ENCODE data around the gene CXCR4. TPM values are rescaled to one million over a fixed set of nuclear protein-coding genes. Genes with fewer than 3 reads are reported as not detected.

CXCR4 gene
- total RNA-seq, 1 donor from 2014 or later = 200 TPM

DNA sequence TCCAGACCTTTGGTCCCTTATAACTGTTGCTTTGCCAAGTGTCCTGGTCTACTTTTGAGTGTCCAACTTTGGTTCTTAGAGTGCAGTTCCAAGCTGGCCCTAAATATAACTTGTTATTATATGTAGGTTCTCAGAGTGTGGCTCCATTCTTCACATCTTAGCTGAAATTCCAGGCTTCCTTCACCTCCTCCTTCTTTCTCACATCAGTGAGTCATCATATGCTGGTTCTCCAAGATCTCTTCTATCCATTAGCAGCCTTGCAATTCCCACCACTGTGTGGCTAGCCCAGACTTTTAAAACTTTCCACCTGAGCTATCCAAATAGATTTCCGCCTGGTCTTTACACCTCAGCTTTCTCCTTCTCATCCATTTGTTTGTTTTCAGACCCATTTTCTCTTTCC lies 12.6 kb upstream of the CXCR4 start:
- H3K27ac Mint-ChIP-seq = peak overlapping the region; percentile 99
- H3K4me1 Mint-ChIP-seq = peaks cover 99% of the 10 kb centered on the region
- no peaks in the 10 kb centered on the region for H3K36me3 Mint-ChIP-seq (ENCODE audit: low read depth)
- no peaks in the 10 kb centered on the region for H3K9me3 Mint-ChIP-seq
- DNase-seq (no peak), ATAC-seq (ENCODE audit: low read depth) (no peak)
- intact Hi-C loops (cut with micrococcal nuclease) = loop anchor here (5.0 to 10.0 kb wide), 5 partner anchors 182 to 1386 kb away; partner anchors contain the start of genes R3HDM1, UBXN4 and ZRANB3
- TF ChIP-seq, protein P1, sequence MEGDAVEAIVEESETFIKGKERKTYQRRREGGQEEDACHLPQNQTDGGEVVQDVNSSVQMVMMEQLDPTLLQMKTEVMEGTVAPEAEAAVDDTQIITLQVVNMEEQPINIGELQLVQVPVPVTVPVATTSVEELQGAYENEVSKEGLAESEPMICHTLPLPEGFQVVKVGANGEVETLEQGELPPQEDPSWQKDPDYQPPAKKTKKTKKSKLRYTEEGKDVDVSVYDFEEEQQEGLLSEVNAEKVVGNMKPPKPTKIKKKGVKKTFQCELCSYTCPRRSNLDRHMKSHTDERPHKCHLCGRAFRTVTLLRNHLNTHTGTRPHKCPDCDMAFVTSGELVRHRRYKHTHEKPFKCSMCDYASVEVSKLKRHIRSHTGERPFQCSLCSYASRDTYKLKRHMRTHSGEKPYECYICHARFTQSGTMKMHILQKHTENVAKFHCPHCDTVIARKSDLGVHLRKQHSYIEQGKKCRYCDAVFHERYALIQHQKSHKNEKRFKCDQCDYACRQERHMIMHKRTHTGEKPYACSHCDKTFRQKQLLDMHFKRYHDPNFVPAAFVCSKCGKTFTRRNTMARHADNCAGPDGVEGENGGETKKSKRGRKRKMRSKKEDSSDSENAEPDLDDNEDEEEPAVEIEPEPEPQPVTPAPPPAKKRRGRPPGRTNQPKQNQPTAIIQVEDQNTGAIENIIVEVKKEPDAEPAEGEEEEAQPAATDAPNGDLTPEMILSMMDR (IDR thresholded peaks at IDR 0.05) = no peak
- ChIA-PET CTCF (interaction anchor here (1.6 to 4.2 kb wide), 4 partner anchors 11 to 247 kb away, joined by 4 to 18 read pairs (median 7); no protein-coding TSS in a partner anchor), POLR2A (interaction anchor here (1.0 to 12.1 kb wide), 10 partner anchors 15 to 251 kb away, joined by 3 to 478 read pairs (median 15); partner anchors contain the start of gene CXCR4)
- peak overlapping the region; percentile 76 for H3K4me3 Mint-ChIP-seq
- H3K27me3 Mint-ChIP-seq = no peaks in the 10 kb centered on the region

DNA sequence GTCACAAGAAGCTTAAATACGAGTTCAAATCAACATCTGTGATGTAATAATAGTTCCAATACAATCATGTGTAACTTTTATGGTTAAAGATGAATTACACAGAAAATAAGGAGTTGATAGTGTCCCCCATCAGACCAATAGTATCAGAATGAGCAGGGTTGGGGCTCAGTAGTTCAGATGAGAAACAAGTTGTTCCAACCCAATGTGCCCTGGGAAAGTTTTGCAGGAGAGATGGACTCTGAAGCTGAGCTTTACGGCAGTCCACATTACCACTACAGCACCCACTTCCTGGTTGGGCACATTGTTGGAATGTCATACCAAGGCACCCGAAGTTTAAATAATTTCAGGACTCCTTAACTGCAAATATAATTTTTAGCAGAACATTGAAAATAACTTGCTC lies 12.1 kb upstream of the CXCR4 start:
- peak overlapping the region; percentile 73 for H3K4me3 Mint-ChIP-seq
- peaks cover 99% of the 10 kb centered on the region for H3K4me1 Mint-ChIP-seq
- ChIA-PET CTCF (interaction anchor here (0.6 to 4.2 kb wide), 4 partner anchors 11 to 248 kb away, joined by 3 to 18 read pairs (median 6); no protein-coding TSS in a partner anchor), POLR2A (interaction anchor here (0.8 to 12.1 kb wide), 12 partner anchors 15 to 252 kb away, joined by 3 to 478 read pairs (median 9); partner anchors contain the start of gene CXCR4)
- peak overlapping the region; percentile 99 for H3K27ac Mint-ChIP-seq
- no peaks in the 10 kb centered on the region for H3K27me3 Mint-ChIP-seq
- no peak for DNase-seq
- H3K36me3 Mint-ChIP-seq (ENCODE audit: low read depth) = no peaks in the 10 kb centered on the region
- H3K9me3 Mint-ChIP-seq = no peaks in the 10 kb centered on the region
- intact Hi-C loops (cut with micrococcal nuclease) = loop anchor here (5.0 to 10.0 kb wide), 5 partner anchors 182 to 1385 kb away; partner anchors contain the start of genes R3HDM1, UBXN4 and ZRANB3
- TF ChIP-seq, protein P1 (IDR thresholded peaks at IDR 0.05) = no peak
- ATAC-seq (ENCODE audit: low read depth) = no peak

- DNase-seq (no peak), ATAC-seq (ENCODE audit: low read depth) (no peak)
- CTCF ChIA-PET = interaction anchor here (0.6 to 4.2 kb wide), 3 partner anchors 10 to 216 kb away, joined by 3 to 18 read pairs (median 4); no protein-coding TSS in a partner anchor
- Mint-ChIP-seq H3K36me3 (ENCODE audit: low read depth) (no peaks in the 10 kb centered on the region), H3K4me1 (peaks cover 99% of the 10 kb centered on the region), H3K27ac (peak overlapping the region; percentile 99), H3K4me3 (peak overlapping the region; percentile 73), H3K9me3 (no peaks in the 10 kb centered on the region), H3K27me3 (no peaks in the 10 kb centered on the region)
- TF ChIP-seq, protein P1 (IDR thresholded peaks at IDR 0.05) = no peak
- POLR2A ChIA-PET = interaction anchor here (0.7 to 12.1 kb wide), 12 partner anchors 14 to 252 kb away, joined by 3 to 478 read pairs (median 9); partner anchors contain the start of gene CXCR4
- intact Hi-C loops (cut with micrococcal nuclease) = no loop called here
These were observed 11.7 kb upstream of the CXCR4 start for GRCh38 chr2:136129601-136130000.

DNA sequence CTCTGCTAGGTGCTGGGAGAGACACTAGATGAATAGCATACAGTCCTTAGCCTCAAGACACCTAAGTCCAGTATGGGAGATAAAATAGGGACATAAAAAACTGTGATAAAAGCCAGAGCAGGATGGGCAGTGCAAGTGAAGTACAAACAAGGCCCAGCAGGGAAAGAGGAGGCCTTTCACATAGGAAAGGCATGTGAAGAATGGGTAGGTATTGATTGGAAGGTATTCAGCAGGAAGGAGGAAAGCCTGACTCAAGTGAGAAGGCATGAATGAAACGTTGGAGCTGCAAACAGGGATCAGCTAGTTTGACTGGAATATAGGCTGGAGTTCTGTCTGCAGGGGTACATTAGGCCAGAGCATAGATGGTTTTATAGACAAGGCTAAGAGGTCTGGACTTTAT lies 11.0 kb upstream of the CXCR4 start:
- H3K4me3 Mint-ChIP-seq = peak overlapping the region; percentile 73
- no peaks in the 10 kb centered on the region for H3K27me3 Mint-ChIP-seq
- TF ChIP-seq, protein P1 (IDR thresholded peaks at IDR 0.05) = no peak
- H3K27ac Mint-ChIP-seq = peak overlapping the region; percentile 99
- ATAC-seq (ENCODE audit: low read depth) (no peak), DNase-seq (no peak)
- intact Hi-C loops (cut with micrococcal nuclease) = no loop called here
- POLR2A ChIA-PET = interaction anchor here (0.7 to 12.1 kb wide), 10 partner anchors 14 to 253 kb away, joined by 3 to 478 read pairs (median 8); partner anchors contain the start of gene CXCR4
- CTCF ChIA-PET = interaction anchor here (1.0 to 4.2 kb wide), 2 partner anchors 10 to 111 kb away, joined by 3 to 18 read pairs; no protein-coding TSS in a partner anchor
- no peaks in the 10 kb centered on the region for H3K36me3 Mint-ChIP-seq (ENCODE audit: low read depth)
- H3K9me3 Mint-ChIP-seq = no peaks in the 10 kb centered on the region
- peaks cover 99% of the 10 kb centered on the region for H3K4me1 Mint-ChIP-seq

DNA sequence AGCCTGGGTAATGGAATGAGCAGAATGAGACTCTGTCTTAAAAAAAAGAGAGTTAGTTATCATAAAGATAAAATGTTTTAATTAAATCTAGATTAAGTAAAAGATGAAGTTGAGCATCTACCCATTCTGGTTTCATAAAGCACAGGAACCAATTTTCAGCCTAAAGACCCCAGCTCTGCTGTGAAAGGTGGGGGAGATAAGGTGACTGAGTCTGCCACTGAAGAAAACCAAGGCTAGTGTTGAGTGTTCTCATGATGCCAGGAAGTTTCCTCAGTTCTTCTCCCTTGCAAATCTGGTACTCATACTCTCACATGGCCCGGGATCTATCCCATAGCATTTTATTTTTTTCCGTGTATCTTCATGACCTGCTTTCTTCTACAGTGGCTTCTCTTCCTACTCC lies 10.4 kb upstream of the CXCR4 start:
- H3K27ac Mint-ChIP-seq = peak overlapping the region; percentile 99
- POLR2A ChIA-PET = interaction anchor here (1.5 to 12.1 kb wide), 8 partner anchors 6 to 253 kb away, joined by 4 to 478 read pairs (median 12); partner anchors contain the start of gene CXCR4
- DNase-seq = no peak
- H3K4me3 Mint-ChIP-seq = peak overlapping the region; percentile 73
- no peak for ATAC-seq (ENCODE audit: low read depth)
- CTCF ChIA-PET = interaction anchor here (1.0 to 4.2 kb wide), 3 partner anchors 9 to 111 kb away, joined by 3 to 18 read pairs (median 3); no protein-coding TSS in a partner anchor
- intact Hi-C loops (cut with micrococcal nuclease) = no loop called here
- TF ChIP-seq, protein P1 (IDR thresholded peaks at IDR 0.05) = no peak
- peaks cover 99% of the 10 kb centered on the region for H3K4me1 Mint-ChIP-seq
- H3K9me3 Mint-ChIP-seq = no peaks in the 10 kb centered on the region
- H3K27me3 Mint-ChIP-seq = no peaks in the 10 kb centered on the region
- no peaks in the 10 kb centered on the region for H3K36me3 Mint-ChIP-seq (ENCODE audit: low read depth)
